NCI-H2227 treated with DMSO at 0.1 percent for 48 hours (cell line): Measurements from ENCODE around the gene PTPN7.
"Not testable (repeated sequence)": the region's sequence is repeated elsewhere in the genome, so short reads cannot be mapped to it uniquely, and the experiment has no call there.

Experiments
- DNase-seq: peaks from one replicate; lab custom pipeline; 2025; lab: John Stamatoyannopoulos, UW

The PTPN7 gene

GRCh38 chr1:202167054-202167453, 6.7 kb upstream of the PTPN7 start:
- not testable (repeated sequence) for DNase-seq

GRCh38 chr1:202165942-202166843, 5.8 kb upstream of the PTPN7 start:
- DNase-seq: no peak

GRCh38 chr1:202165267-202165941, 5.0 kb upstream of the PTPN7 start:
- DNase-seq: no peak

GRCh38 chr1:202164271-202165037, 4.1 kb upstream of the PTPN7 start:
- no peak for DNase-seq

- DNase-seq: no peak
Measured at GRCh38 chr1:202163281-202164270, 3.2 kb upstream of the PTPN7 start.

- no peak for DNase-seq
Measured at GRCh38 chr1:202162418-202163280, 2.2 kb upstream of the PTPN7 start.

- DNase-seq: no peak
Measured at GRCh38 chr1:202162047-202162417, 1.6 kb upstream of the PTPN7 start.

- no peak for DNase-seq
Measured at GRCh38 chr1:202161151-202162046, 997 bp upstream of the PTPN7 start.

- DNase-seq: no peak
Measured at GRCh38 chr1:202159534-202160371, 649 bp downstream of the PTPN7 start.

- no peak for DNase-seq
Measured at GRCh38 chr1:202158810-202159533, 1.4 kb downstream of the PTPN7 start.

GRCh38 chr1:202157945-202158344, 2.5 kb downstream of the PTPN7 start:
- no peak for DNase-seq

- DNase-seq: no peak
Measured at GRCh38 chr1:202156590-202156989, 3.8 kb downstream of the PTPN7 start.

GRCh38 chr1:202155478-202156021, 4.9 kb downstream of the PTPN7 start:
- DNase-seq: no peak

- no peak for DNase-seq
Measured at GRCh38 chr1:202154766-202155477, 5.5 kb downstream of the PTPN7 start.

- DNase-seq: no peak
Measured at GRCh38 chr1:202154148-202154765, 6.1 kb downstream of the PTPN7 start.

GRCh38 chr1:202153284-202153683, 7.1 kb downstream of the PTPN7 start:
- DNase-seq: no peak
